ENCODE measurements around the gene SUCO. TPM values are rescaled to one million over a fixed set of nuclear protein-coding genes. Genes with fewer than 3 reads are reported as not detected.
"Not testable (repeated sequence)": the region's sequence is repeated elsewhere in the genome, so short reads cannot be mapped to it uniquely, and the experiment has no call there.

The SUCO gene
- total RNA-seq, 1 experiment from 2014 or later, result 50.3 TPM

GRCh38 chr1:172589553-172589952, 56.6 kb downstream of the SUCO start:
- H3K4me3 ChIP-seq (ENCODE audit: low read depth, low read length), result no peak overlapping the region
- CTCF ChIA-PET, result no interaction called here
- H3K27ac Mint-ChIP-seq (ENCODE audit: unreplicated experiment), result no peak overlapping the region

GRCh38 chr1:172591429-172591828, 58.5 kb downstream of the SUCO start:
- H3K4me3 Mint-ChIP-seq (ENCODE audit: unreplicated experiment); H3K27ac Mint-ChIP-seq (ENCODE audit: unreplicated experiment); H3K36me3 ChIP-seq (ENCODE audit: control insufficient read depth, insufficient read depth, low read length); H3K27me3 Mint-ChIP-seq (ENCODE audit: insufficient read depth, unreplicated experiment); BruUV-seq (replicated peaks); intact Hi-C loops (cut with micrococcal nuclease; ENCODE audit: unreplicated experiment); H3K4me1 ChIP-seq; H3K4me1 Mint-ChIP-seq (ENCODE audit: low read depth, unreplicated experiment); H3K9me3 ChIP-seq; DNase-seq; H3K4me3 ChIP-seq (ENCODE audit: low read depth, low read length); H3K27me3 ChIP-seq (replicated peaks; ENCODE audit: control insufficient read depth, insufficient read depth, low read length); CTCF ChIA-PET: not testable (repeated sequence)
- peaks cover 10% of the 10 kb centered on the region for H3K9me3 Mint-ChIP-seq (ENCODE audit: unreplicated experiment)
- POLR2A ChIA-PET, result interaction anchor here (0.7 kb wide), 1 partner anchor 42 kb away, joined by 7 read pairs; no protein-coding TSS in a partner anchor
- peaks cover 73% of the 10 kb centered on the region for H3K36me3 Mint-ChIP-seq (ENCODE audit: insufficient read depth, unreplicated experiment)

More at GRCh38 chr1:172589553-172589952, 56.6 kb downstream of the SUCO start:
- Mint-ChIP-seq H3K9me3 (ENCODE audit: unreplicated experiment) (peaks cover 8% of the 10 kb centered on the region), H3K4me1 (ENCODE audit: low read depth, unreplicated experiment) (no peaks in the 10 kb centered on the region), H3K36me3 (ENCODE audit: insufficient read depth, unreplicated experiment) (peaks cover 61% of the 10 kb centered on the region), H3K27me3 (ENCODE audit: insufficient read depth, unreplicated experiment) (no peaks in the 10 kb centered on the region), H3K4me3 (ENCODE audit: unreplicated experiment) (no peak overlapping the region)
- POLR2A ChIA-PET, result no interaction called here
- intact Hi-C loops (cut with micrococcal nuclease; ENCODE audit: unreplicated experiment), result no loop called here
- BruUV-seq (replicated peaks), result no TSS peak
- H3K36me3 ChIP-seq (ENCODE audit: control insufficient read depth, insufficient read depth, low read length), result peaks cover 1% of the 10 kb centered on the region; the same call in 1 of the 2 replicates
- H3K27me3 ChIP-seq (replicated peaks; ENCODE audit: control insufficient read depth, insufficient read depth, low read length), result no peaks in the 10 kb centered on the region
- TF ChIP-seq CTCF (IDR thresholded peaks at IDR 0.05; ENCODE audit: insufficient read depth in 1 of 2, low read depth in 1 of 2, low read length in 1 of 2, severe bottlenecking in 1 of 2, unreplicated experiment in 1 of 2), result no peak
- H3K4me1 ChIP-seq, result 0 out of 2 replicates have a peak, but pooled peaks cover 7% of the 10 kb centered on the region
- H3K9me3 ChIP-seq, result no peaks in the 10 kb centered on the region
- DNase-seq, result no peak

- H3K27me3 ChIP-seq (replicated peaks; ENCODE audit: control insufficient read depth, insufficient read depth, low read length); DNase-seq; H3K36me3 ChIP-seq (ENCODE audit: control insufficient read depth, insufficient read depth, low read length); H3K27ac Mint-ChIP-seq (ENCODE audit: unreplicated experiment); intact Hi-C loops (cut with micrococcal nuclease; ENCODE audit: unreplicated experiment); CTCF ChIA-PET; BruUV-seq (replicated peaks); H3K4me3 ChIP-seq (ENCODE audit: low read depth, low read length); H3K4me3 Mint-ChIP-seq (ENCODE audit: unreplicated experiment); POLR2A ChIA-PET; H3K9me3 ChIP-seq; H3K27me3 Mint-ChIP-seq (ENCODE audit: insufficient read depth, unreplicated experiment); H3K4me1 ChIP-seq; H3K4me1 Mint-ChIP-seq (ENCODE audit: low read depth, unreplicated experiment): not testable (repeated sequence)
- peaks cover 10% of the 10 kb centered on the region for H3K9me3 Mint-ChIP-seq (ENCODE audit: unreplicated experiment)
- H3K36me3 Mint-ChIP-seq (ENCODE audit: insufficient read depth, unreplicated experiment), result peaks cover 86% of the 10 kb centered on the region
These were observed 62.1 kb downstream of the SUCO start for GRCh38 chr1:172595066-172595465.

- POLR2A ChIA-PET; H3K9me3 ChIP-seq; H3K36me3 ChIP-seq (ENCODE audit: control insufficient read depth, insufficient read depth, low read length); DNase-seq; H3K27ac Mint-ChIP-seq (ENCODE audit: unreplicated experiment); BruUV-seq (replicated peaks); intact Hi-C loops (cut with micrococcal nuclease; ENCODE audit: unreplicated experiment); H3K4me3 ChIP-seq (ENCODE audit: low read depth, low read length); CTCF ChIA-PET; H3K4me1 Mint-ChIP-seq (ENCODE audit: low read depth, unreplicated experiment); H3K4me1 ChIP-seq; H3K27me3 Mint-ChIP-seq (ENCODE audit: insufficient read depth, unreplicated experiment); H3K27me3 ChIP-seq (replicated peaks; ENCODE audit: control insufficient read depth, insufficient read depth, low read length); H3K4me3 Mint-ChIP-seq (ENCODE audit: unreplicated experiment): not testable (repeated sequence)
- peaks cover 10% of the 10 kb centered on the region for H3K9me3 Mint-ChIP-seq (ENCODE audit: unreplicated experiment)
- peaks cover 71% of the 10 kb centered on the region for H3K36me3 Mint-ChIP-seq (ENCODE audit: insufficient read depth, unreplicated experiment)
These were observed 63.8 kb downstream of the SUCO start for GRCh38 chr1:172596782-172597181.
